ENCODE data around the gene ALDH1L1. TPM values are rescaled to one million over a fixed set of nuclear protein-coding genes. Genes with fewer than 3 reads are reported as not detected.

ALDH1L1 gene
- total RNA-seq, 1 donor from 2014 or later: not detected

DNA sequence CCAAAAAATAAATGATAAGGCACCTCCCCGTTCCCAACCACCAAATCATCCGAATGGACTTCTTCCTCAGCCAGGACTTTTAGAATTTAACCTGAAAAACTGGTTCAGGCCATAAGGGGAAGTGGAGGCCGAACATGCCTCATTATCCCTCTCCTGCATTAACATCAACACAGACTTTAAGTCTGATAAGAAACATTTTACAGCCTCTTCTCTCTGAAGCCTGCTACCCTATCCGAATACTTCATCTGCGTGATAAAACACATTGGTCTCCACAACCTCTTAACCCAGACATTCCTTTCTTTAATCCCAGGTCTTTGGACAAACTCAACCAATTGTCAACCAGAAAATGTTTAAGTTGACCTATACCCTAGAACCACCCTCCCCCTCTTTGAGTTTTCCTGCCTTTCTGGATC lies 95.6 kb downstream of the ALDH1L1 start:
- no peak for DNase-seq (ENCODE audit: low spot score)
- Mint-ChIP-seq H3K4me1 (ENCODE audit: unreplicated experiment) (no peaks in the 10 kb centered on the region), H3K27me3 (ENCODE audit: unreplicated experiment) (peaks cover 2% of the 10 kb centered on the region), H3K36me3 (ENCODE audit: low read depth, unreplicated experiment) (peaks cover 3% of the 10 kb centered on the region), H3K9me3 (ENCODE audit: unreplicated experiment) (no peaks in the 10 kb centered on the region), H3K27ac (ENCODE audit: unreplicated experiment) (peak overlapping the region; percentile 54), H3K4me3 (ENCODE audit: unreplicated experiment) (peak overlapping the region; percentile 82)
- TF ChIP-seq, protein P1, sequence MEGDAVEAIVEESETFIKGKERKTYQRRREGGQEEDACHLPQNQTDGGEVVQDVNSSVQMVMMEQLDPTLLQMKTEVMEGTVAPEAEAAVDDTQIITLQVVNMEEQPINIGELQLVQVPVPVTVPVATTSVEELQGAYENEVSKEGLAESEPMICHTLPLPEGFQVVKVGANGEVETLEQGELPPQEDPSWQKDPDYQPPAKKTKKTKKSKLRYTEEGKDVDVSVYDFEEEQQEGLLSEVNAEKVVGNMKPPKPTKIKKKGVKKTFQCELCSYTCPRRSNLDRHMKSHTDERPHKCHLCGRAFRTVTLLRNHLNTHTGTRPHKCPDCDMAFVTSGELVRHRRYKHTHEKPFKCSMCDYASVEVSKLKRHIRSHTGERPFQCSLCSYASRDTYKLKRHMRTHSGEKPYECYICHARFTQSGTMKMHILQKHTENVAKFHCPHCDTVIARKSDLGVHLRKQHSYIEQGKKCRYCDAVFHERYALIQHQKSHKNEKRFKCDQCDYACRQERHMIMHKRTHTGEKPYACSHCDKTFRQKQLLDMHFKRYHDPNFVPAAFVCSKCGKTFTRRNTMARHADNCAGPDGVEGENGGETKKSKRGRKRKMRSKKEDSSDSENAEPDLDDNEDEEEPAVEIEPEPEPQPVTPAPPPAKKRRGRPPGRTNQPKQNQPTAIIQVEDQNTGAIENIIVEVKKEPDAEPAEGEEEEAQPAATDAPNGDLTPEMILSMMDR (IDR thresholded peaks at IDR 0.05; ENCODE audit: unreplicated experiment): no peak

DNA sequence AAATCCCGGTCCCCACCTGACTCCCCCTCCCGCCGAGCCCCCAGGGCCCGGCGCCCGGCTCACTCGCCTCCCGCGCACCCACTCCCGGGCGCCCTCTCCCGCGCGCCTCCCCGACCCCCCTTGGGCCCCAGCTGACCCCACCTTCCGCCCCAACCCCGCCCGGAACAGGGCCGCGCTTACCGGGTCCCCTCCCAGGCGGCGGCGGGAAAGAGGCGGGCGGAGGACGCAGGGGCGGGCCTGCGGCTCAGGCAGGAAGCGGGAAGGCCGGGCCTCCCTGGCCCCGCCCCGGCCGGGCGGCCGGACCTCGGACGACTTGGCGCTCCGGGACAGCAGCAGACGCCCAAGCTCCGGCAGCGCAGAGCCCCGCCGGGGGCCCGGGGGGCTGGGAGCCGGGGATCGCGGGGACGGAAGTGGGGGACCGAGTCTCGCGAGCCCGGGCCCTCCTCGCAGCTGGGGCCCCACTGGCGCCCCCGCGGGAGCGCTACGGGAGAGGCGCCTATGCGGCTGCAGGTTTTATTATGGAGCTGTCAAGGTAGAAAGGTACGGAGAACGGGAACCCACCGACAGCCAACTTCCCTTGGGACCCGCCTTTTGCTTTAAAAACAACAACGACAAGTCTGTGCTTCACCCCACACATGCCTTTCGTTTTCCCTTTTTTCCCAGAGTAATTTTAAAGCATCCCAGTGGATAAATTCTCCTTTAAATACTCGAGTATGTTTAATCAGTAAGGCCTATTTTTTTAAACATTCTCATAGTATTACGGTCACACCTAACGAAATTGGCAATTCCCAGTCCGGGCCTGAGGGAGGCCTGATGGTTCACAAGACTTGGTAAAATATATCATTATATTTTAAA lies 96.2 kb downstream of the ALDH1L1 start, which contains the start of gene SLC41A3:
Gene SLC41A3, minus strand, starts transcription at position 212 of the 855 bp plus-strand sequence. CDS start 15,905 bp downstream, outside the sequence.
- Mint-ChIP-seq H3K4me1 (ENCODE audit: unreplicated experiment) (no peaks in the 10 kb centered on the region), H3K4me3 (ENCODE audit: unreplicated experiment) (peak within 1 kb of the TSS; percentile 94), H3K27me3 (ENCODE audit: unreplicated experiment) (peaks cover 2% of the 10 kb centered on the region), H3K9me3 (ENCODE audit: unreplicated experiment) (no peaks in the 10 kb centered on the region), H3K36me3 (ENCODE audit: low read depth, unreplicated experiment) (peaks cover 3% of the 10 kb centered on the region), H3K27ac (ENCODE audit: unreplicated experiment) (peak within 1 kb of the TSS; percentile 54)
- peak; percentile 80 for DNase-seq (ENCODE audit: low spot score)
- TF ChIP-seq, protein P1 (IDR thresholded peaks at IDR 0.05; ENCODE audit: unreplicated experiment): no peak

DNA sequence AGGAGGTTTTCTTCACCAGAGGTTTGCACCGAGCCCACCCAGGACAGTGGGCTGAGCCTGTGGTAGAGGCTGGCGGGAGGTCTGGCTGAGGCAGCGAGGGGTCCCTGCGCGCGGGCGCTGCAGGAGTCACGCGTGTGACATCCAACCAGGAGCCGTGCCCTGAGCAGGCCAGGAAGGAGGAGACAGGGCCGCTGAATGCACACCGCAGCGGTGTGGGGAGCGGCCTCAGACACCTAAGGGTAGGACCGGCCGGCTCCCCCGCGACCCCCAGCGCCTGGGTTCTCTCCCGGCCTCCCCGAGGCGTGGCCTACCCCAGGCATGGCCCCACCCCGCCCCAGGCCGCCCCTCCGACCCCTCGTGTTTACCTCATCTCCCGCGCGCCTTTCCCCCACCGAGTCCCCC lies 96.9 kb downstream of the ALDH1L1 start:
- Mint-ChIP-seq H3K36me3 (ENCODE audit: low read depth, unreplicated experiment) (peaks cover 3% of the 10 kb centered on the region), H3K9me3 (ENCODE audit: unreplicated experiment) (no peaks in the 10 kb centered on the region), H3K27ac (ENCODE audit: unreplicated experiment) (no peak overlapping the region), H3K27me3 (ENCODE audit: unreplicated experiment) (peaks cover 2% of the 10 kb centered on the region), H3K4me3 (ENCODE audit: unreplicated experiment) (peak overlapping the region; percentile 94), H3K4me1 (ENCODE audit: unreplicated experiment) (no peaks in the 10 kb centered on the region)
- TF ChIP-seq, protein P1 (IDR thresholded peaks at IDR 0.05; ENCODE audit: unreplicated experiment): no peak
- peak; percentile 40 for DNase-seq (ENCODE audit: low spot score)

DNA sequence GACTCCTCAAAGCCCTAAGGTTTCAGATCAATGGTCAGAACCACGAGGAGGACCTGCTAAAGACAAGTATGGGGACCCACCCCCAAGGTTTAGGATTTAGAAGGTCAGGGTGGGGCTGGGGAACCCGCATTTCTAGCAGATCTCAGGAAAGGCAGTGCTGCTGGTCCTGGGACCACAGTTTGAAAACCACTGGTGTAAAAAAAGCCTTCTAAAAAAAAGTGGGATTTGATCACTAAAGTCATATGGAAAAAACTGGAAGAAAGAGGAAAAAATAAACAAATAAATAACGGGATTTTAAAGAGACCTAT lies 97.3 kb downstream of the ALDH1L1 start:
- no peaks in the 10 kb centered on the region for H3K9me3 Mint-ChIP-seq (ENCODE audit: unreplicated experiment)
- TF ChIP-seq, protein P1 (IDR thresholded peaks at IDR 0.05; ENCODE audit: unreplicated experiment): no peak
- no peaks in the 10 kb centered on the region for H3K4me1 Mint-ChIP-seq (ENCODE audit: unreplicated experiment)
- peaks cover 2% of the 10 kb centered on the region for H3K27me3 Mint-ChIP-seq (ENCODE audit: unreplicated experiment)
- peak overlapping the region; percentile 54 for H3K27ac Mint-ChIP-seq (ENCODE audit: unreplicated experiment)
- peaks cover 3% of the 10 kb centered on the region for H3K36me3 Mint-ChIP-seq (ENCODE audit: low read depth, unreplicated experiment)
- peak overlapping the region; percentile 94 for H3K4me3 Mint-ChIP-seq (ENCODE audit: unreplicated experiment)
- no peak for DNase-seq (ENCODE audit: low spot score)

Data from endothelial cell (in vitro differentiated cells).